WERI-Rb-1 (cell line): ENCODE measurements around the gene TLK1.
"Not testable (repeated sequence)": the region's sequence is repeated elsewhere in the genome, so short reads cannot be mapped to it uniquely, and the experiment has no call there.

Source experiments
- DNase-seq: peaks from one replicate; pipeline ENCODE4 v3.0.0-alpha.2; 2020
- H3K27ac ChIP-seq: fragments of 250-450 bp; sonication (Bioruptor Pico); 2 replicates; pipeline ENCODE4 v1.5.1; 2020; ENCODE audit warnings: mild to moderate bottlenecking, moderate library complexity
- H3K27me3 ChIP-seq: fragments of 250-450 bp; sonication (Bioruptor Pico); 2 replicates; pipeline ENCODE4 v1.5.1; 2021; ENCODE audit warnings: mild to moderate bottlenecking, low read depth, moderate library complexity; ENCODE audit not compliant: insufficient read depth, severe bottlenecking
- H3K36me3 ChIP-seq: fragments of 250-450 bp; sonication (Bioruptor Pico); 2 replicates; pipeline ENCODE4 v1.5.1; 2020; ENCODE audit warnings: mild to moderate bottlenecking, moderate library complexity
- H3K4me3 ChIP-seq: 2 replicates; pipeline ENCODE4 v1.5.1; 2011; ENCODE audit warnings: low read depth, mild to moderate bottlenecking, control low read depth, low read length
- H3K9me3 ChIP-seq: fragments of 250-450 bp; sonication (Bioruptor Pico); 2 replicates; pipeline ENCODE4 v1.5.1; 2021; ENCODE audit warnings: mild to moderate bottlenecking, moderate library complexity; ENCODE audit not compliant: severe bottlenecking
- TF ChIP-seq, protein P1 (sequence below): IDR thresholded peaks from 2 replicates; pipeline ENCODE4 v1.5.1; 2011; ENCODE audit warnings: low read depth, mild to moderate bottlenecking, control low read depth, inconsistent platforms, low read length

Gene TLK1

DNA sequence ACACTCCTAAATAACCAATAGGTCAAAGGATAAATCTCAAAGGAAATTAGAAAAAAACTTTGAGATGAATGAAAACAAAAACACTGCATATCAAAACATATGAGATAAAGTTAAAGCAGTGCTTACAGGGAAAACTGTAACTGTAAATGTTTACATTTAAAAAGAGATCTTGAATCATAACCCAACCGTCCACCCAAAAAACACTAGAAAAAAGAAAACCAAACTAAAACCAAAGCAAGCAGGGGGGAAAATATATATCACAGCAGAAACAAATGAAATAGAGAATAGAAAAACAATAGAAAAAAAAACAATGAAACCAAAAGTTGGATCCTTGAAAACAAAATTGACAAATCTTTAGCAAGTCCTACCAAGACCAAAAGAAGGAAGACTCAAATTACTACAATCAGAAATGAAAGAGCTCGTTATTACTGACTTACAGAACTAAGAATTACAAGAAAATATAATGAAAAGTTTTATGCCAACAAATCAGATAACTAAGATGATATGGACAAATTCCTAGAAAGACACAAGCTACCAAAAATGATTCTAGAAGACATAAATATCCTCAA is 65.6 kb downstream of the TLK1 start:
- TF ChIP-seq, protein P1, sequence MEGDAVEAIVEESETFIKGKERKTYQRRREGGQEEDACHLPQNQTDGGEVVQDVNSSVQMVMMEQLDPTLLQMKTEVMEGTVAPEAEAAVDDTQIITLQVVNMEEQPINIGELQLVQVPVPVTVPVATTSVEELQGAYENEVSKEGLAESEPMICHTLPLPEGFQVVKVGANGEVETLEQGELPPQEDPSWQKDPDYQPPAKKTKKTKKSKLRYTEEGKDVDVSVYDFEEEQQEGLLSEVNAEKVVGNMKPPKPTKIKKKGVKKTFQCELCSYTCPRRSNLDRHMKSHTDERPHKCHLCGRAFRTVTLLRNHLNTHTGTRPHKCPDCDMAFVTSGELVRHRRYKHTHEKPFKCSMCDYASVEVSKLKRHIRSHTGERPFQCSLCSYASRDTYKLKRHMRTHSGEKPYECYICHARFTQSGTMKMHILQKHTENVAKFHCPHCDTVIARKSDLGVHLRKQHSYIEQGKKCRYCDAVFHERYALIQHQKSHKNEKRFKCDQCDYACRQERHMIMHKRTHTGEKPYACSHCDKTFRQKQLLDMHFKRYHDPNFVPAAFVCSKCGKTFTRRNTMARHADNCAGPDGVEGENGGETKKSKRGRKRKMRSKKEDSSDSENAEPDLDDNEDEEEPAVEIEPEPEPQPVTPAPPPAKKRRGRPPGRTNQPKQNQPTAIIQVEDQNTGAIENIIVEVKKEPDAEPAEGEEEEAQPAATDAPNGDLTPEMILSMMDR, result no peak
- peaks cover 4% of the 10 kb centered on the region for H3K9me3 ChIP-seq
- no peak overlapping the region for H3K27ac ChIP-seq
- H3K4me3 ChIP-seq, result no peak overlapping the region
- H3K36me3 ChIP-seq, result peaks cover 2% of the 10 kb centered on the region
- no peak for DNase-seq
- no peaks in the 10 kb centered on the region for H3K27me3 ChIP-seq

DNA sequence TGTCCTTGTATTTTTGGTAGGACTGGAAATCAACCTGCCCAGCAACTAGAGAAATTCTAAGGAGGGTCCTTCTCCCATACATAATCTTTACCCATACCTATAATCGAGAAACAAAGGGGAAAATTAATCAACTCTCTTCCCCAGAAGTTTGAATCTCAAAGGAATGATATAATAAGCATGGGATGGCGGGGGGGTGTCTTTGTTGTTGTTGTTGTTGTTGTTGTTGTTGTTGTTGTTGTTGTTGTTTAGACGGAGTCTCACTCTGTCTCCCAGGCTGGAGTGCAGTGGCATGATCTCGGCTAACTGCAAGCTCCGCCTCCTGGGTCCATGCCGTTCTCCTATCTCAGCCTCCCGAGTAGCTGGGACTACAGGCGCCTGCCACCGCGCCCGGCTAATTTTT is 69.2 kb downstream of the TLK1 start:
- not testable (repeated sequence) for DNase-seq, H3K36me3 ChIP-seq, H3K27ac ChIP-seq, H3K27me3 ChIP-seq, H3K4me3 ChIP-seq, H3K9me3 ChIP-seq

DNA sequence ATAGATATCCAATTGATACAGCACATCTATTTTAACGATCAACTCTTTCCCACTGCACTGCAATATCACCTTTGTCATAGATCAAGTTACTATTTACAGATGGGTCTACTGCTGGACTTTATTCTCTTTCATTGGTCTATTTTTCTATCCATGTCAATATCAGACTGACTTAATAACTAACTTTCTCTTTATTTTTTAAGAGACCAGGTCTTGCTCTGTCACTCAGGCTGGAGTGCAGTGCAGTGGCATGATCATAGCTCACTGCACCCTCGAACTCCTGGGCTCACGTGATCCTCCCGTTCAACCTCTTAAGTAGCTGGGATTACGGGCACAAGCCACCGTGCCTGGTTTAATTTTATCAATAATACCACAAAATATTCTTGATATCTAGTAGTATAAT is 71.2 kb downstream of the TLK1 start:
- DNase-seq, result no peak
- TF ChIP-seq, protein P1, result no peak
- Histone ChIP-seq H3K27ac (no peak overlapping the region), H3K36me3 (no peaks in the 10 kb centered on the region), H3K27me3 (no peaks in the 10 kb centered on the region), H3K4me3 (no peak overlapping the region), H3K9me3 (no peaks in the 10 kb centered on the region)

DNA sequence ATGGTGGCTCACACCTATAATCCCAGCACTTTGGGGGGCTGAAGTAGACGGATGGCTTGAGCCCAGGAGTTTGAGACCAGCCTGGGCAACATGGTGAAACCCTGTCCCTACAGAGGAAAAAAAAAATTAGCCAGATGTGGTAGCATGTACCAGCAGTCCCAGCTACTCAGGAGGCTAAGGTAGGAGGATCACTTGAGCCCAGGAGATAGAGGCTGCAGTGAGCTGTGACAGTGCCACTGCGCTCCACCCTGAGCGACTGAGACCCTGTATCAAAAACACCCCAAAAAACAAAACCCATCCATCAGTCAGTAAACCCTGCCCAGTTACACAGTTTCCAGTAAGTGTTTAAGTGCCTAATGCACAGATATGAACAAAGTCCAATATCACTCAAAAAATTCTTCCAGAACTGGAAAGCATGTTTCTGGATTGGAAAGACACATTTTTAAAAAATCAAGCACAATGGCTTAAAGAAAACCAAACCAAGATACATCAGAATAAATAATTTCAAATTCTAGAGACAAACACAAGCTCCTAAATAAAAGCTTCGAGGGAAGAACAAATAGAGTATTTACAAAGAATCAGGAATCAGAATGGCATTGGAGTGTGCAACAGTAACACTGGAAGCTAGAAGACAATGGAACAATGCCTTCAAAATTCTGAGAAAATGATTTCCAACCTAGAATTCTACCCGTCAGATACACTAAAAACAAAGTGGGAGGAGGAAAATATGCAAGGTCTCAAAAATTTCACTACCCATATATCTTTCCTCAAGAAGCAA is 72.4 kb downstream of the TLK1 start:
- TF ChIP-seq, protein P1, result no peak
- no peaks in the 10 kb centered on the region for H3K36me3 ChIP-seq
- H3K4me3 ChIP-seq, result no peak overlapping the region
- H3K27ac ChIP-seq, result no peak overlapping the region
- H3K9me3 ChIP-seq, result no peaks in the 10 kb centered on the region
- H3K27me3 ChIP-seq, result no peaks in the 10 kb centered on the region
- DNase-seq, result no peak

DNA sequence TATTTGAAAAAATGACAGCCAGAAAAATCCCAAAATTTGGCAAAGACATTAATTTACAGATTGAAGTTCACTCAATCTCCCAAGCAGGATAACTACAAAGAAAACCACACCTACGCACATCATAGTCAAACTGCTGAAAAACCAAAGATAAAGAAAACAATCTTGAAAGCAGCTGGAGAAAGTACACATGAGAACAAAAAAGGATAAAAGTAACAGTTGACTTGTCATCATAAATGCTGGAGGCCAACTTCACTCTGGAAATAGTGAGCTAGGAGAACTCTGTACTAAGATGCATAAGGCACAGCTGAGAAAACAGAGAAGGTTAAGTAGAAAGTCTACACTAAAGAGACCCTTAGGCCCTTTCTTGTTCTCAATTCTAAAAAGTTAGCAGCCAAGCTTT is 73.1 kb downstream of the TLK1 start:
- H3K27me3 ChIP-seq, result no peaks in the 10 kb centered on the region
- TF ChIP-seq, protein P1, result no peak
- no peaks in the 10 kb centered on the region for H3K9me3 ChIP-seq
- DNase-seq, result no peak
- H3K4me3 ChIP-seq, result no peak overlapping the region
- H3K36me3 ChIP-seq, result no peaks in the 10 kb centered on the region
- H3K27ac ChIP-seq, result no peak overlapping the region

DNA sequence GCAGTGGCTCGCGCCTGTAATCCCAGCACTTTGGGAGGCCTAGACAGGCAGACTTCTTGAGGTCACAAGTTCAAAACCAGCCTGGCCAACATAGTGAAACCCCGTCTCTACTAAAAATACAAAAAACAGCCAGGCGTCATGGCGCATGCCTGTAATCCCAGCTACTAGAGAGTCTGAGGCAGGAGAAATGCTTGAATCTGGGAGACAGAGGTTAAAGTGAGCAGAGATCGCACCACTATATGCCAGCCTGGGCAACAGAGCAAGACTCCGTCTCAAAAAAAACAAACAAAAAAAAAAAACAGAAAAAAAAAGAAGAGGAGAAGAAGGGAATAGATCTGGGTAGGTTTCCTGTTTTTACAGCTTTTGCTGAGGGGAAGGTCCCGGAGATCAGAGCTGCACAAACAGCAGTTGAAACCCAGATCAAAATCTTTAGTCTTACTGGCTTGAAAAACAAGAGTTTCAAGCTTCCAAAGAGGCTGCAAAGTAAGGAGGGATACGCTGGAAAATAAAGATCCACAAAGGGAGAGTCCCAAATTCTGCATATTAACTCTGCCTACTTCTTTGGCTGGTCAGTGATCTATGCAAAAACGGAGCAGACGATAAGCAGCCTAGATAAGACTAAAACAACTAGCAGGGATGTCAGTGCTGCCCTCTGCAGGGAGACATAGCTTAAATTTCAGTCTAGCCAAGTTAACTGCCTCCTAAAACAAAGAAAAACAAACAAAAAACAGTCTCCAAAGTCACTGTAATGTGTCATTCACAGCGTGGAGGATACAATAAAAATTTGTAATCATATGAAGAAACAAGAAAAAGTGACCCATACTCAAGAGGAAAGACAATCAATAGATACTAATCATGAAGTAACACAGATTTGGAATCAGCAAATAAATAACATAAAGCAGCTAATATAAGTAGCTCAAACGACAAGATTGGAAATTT is 74.1 kb downstream of the TLK1 start:
- Histone ChIP-seq H3K36me3 (no peaks in the 10 kb centered on the region; the same call in 1 of the 2 replicates), H3K27ac (no peak overlapping the region), H3K4me3 (no peak overlapping the region), H3K9me3 (no peaks in the 10 kb centered on the region), H3K27me3 (no peaks in the 10 kb centered on the region)
- peak; percentile 56 for DNase-seq
- TF ChIP-seq, protein P1, result peak; percentile 81
